H1 (cell line): Measurements from ENCODE around the gene HTR4. TPM values are rescaled to one million over a fixed set of nuclear protein-coding genes. Genes with fewer than 3 reads are reported as not detected.

Source experiments
- CTCF ChIA-PET: fragments of 300-600 bp; sonication (Branson Sonifier 250); formaldehyde crosslinking; loops from one replicate; lab custom pipeline; 2021; ENCODE audit not compliant: partially characterized antibody; lab: Charles Lee
- POLR2A ChIA-PET: fragments of 300-600 bp; sonication (Branson Sonifier 250); formaldehyde crosslinking; loops from one replicate; lab custom pipeline; 2021; ENCODE audit warnings: inconsistent platforms; ENCODE audit not compliant: partially characterized antibody; lab: Charles Lee
- DNase-seq, 2 experiments: peaks; one replicate each; pipeline versions ENCODE4 v3.0.0 to v3.0.0-alpha.2; 2010 to 2022; ENCODE audit warnings: low spot score in 2 of 2, low read depth in 1 of 2, mixed read lengths in 1 of 2
- FAIRE-seq: peaks from 2 replicates; lab custom pipeline; 2011; peaks lifted over from hg19 to GRCh38; lab: Jason Lieb, UNC
- H2AFZ ChIP-seq: 2 replicates; pipeline ENCODE4 v1.8.1; 2012; ENCODE audit warnings: low read length, inconsistent platforms
- H2AK5ac ChIP-seq: 2 replicates; pipeline ENCODE4 v1.6.1; 2013; ENCODE audit warnings: low read depth, low read length
- H2BK120ac ChIP-seq: replicated peaks from 2 replicates; pipeline ENCODE3; 2013; ENCODE audit warnings: low read depth, low read length, inconsistent platforms
- H2BK12ac ChIP-seq: 2 replicates; pipeline ENCODE4 v1.6.1; 2013; ENCODE audit warnings: low read depth, low read length
- H2BK15ac ChIP-seq: 2 replicates; pipeline ENCODE4 v1.6.1; 2013; ENCODE audit warnings: low read length
- H2BK20ac ChIP-seq: 2 replicates; pipeline ENCODE4 v1.6.1; 2013; ENCODE audit warnings: low read length
- H2BK5ac ChIP-seq: 2 replicates; pipeline ENCODE4 v1.6.1; 2013; ENCODE audit warnings: low read depth, low read length
- H3K14ac ChIP-seq: 2 replicates; pipeline ENCODE4 v1.6.1; 2013; ENCODE audit warnings: inconsistent platforms; ENCODE audit not compliant: insufficient read length
- H3K18ac ChIP-seq: 2 replicates; pipeline ENCODE4 v1.6.1; 2013; ENCODE audit warnings: low read length; ENCODE audit errors: extremely low read depth
- H3K23ac ChIP-seq: 2 replicates; pipeline ENCODE4 v1.6.1; 2013; ENCODE audit warnings: inconsistent platforms; ENCODE audit not compliant: insufficient read length
- H3K23me2 ChIP-seq: 2 replicates; pipeline ENCODE4 v1.6.1; 2013; ENCODE audit warnings: low read depth, low read length
- H3K27ac ChIP-seq: 2 replicates; pipeline ENCODE4 v1.6.1; 2011; ENCODE audit warnings: low read depth, low read length, inconsistent platforms
- H3K27me3 ChIP-seq, 4 experiments: replicated peaks in 1 of 4; 1 replicate in 1 of 4; 2 replicates in 3 of 4; pipeline versions ENCODE4 v1.6.1 to v1.8.1; 2011 to 2013; ENCODE audit warnings: low read length in 3 of 4, mild to moderate bottlenecking in 3 of 4, inconsistent platforms in 2 of 4, mixed read lengths in 2 of 4, moderate library complexity in 1 of 4; ENCODE audit not compliant: control insufficient read depth in 3 of 4, insufficient read depth in 3 of 4; ENCODE audit errors: extremely low read depth in 1 of 4
- H3K36me3 ChIP-seq, 4 experiments: 2 replicates each; pipeline versions ENCODE4 v1.6.1 to v1.8.1; 2011 to 2013; ENCODE audit warnings: mild to moderate bottlenecking in 4 of 4, low read length in 3 of 4, moderate library complexity in 2 of 4, control low read depth in 1 of 4, inconsistent platforms in 1 of 4; ENCODE audit not compliant: insufficient read depth in 4 of 4, control insufficient read depth in 2 of 4
- H3K4ac ChIP-seq: replicated peaks from 2 replicates; pipeline ENCODE3; 2013; ENCODE audit warnings: low read length, low read depth, mixed read lengths, inconsistent platforms; ENCODE audit not compliant: insufficient read length
- H3K4me1 ChIP-seq, 4 experiments: replicated peaks in 1 of 4; 1 replicate in 1 of 4; 2 replicates in 3 of 4; pipeline versions ENCODE4 v1.6.1 to v1.8.1; 2011 to 2013; ENCODE audit warnings: low read length in 3 of 4, inconsistent platforms in 2 of 4, mixed read lengths in 1 of 4; ENCODE audit not compliant: insufficient read depth in 4 of 4, control insufficient read depth in 3 of 4
- H3K4me2 ChIP-seq, 2 experiments: 2 replicates each; pipeline versions ENCODE4 v1.6.1 to v1.8.1; 2011 to 2013; ENCODE audit warnings: low read depth in 2 of 2, low read length in 2 of 2, control low read depth in 1 of 2, inconsistent platforms in 1 of 2, mild to moderate bottlenecking in 1 of 2; ENCODE audit not compliant: insufficient read depth in 1 of 2
- H3K4me3 ChIP-seq, 4 experiments: fragments of 200-600, 300-600 bp in 1 of 4; sonication (generic), shearing (Covaris generic), sonication (Bioruptor Twin) in 1 of 4; 2 replicates each; pipeline versions ENCODE4 v1.5.1 to v1.8.1; 2011 to 2016; ENCODE audit warnings: low read length in 4 of 4, low read depth in 3 of 4, control low read depth in 2 of 4, inconsistent platforms in 2 of 4, mild to moderate bottlenecking in 2 of 4, mixed read lengths in 1 of 4, moderate library complexity in 1 of 4; ENCODE audit not compliant: insufficient read depth in 2 of 4; ENCODE audit errors: extremely low read depth in 1 of 4
- H3K56ac ChIP-seq: replicated peaks from 2 replicates; pipeline ENCODE3; 2013; ENCODE audit warnings: low read depth, mild to moderate bottlenecking, mixed read lengths, low read length, inconsistent platforms; ENCODE audit not compliant: insufficient read length
- H3K79me1 ChIP-seq: 2 replicates; pipeline ENCODE4 v1.6.1; 2013; ENCODE audit warnings: low read depth, low read length, control low read depth
- H3K79me2 ChIP-seq, 2 experiments: 2 replicates each; pipeline versions ENCODE4 v1.6.1 to v1.8.1; 2012 to 2013; ENCODE audit warnings: low read length in 2 of 2, mild to moderate bottlenecking in 2 of 2, inconsistent platforms in 1 of 2; ENCODE audit not compliant: insufficient read depth in 2 of 2, control insufficient read depth in 1 of 2
- H3K9ac ChIP-seq, 4 experiments: replicated peaks in 1 of 4; 1 replicate in 1 of 4; 2 replicates in 3 of 4; pipeline versions ENCODE4 v1.6.1 to v1.8.1; 2011 to 2013; ENCODE audit warnings: low read depth in 3 of 4, low read length in 3 of 4, control low read depth in 2 of 4, mild to moderate bottlenecking in 2 of 4, moderate library complexity in 2 of 4, inconsistent platforms in 1 of 4; ENCODE audit errors: extremely low read depth in 1 of 4
- H3K9me3 ChIP-seq, 2 experiments: 2 replicates each; pipeline versions ENCODE4 v1.6.1 to v1.8.1; 2012 to 2013; ENCODE audit warnings: mild to moderate bottlenecking in 2 of 2, moderate library complexity in 2 of 2, control low read depth in 1 of 2, inconsistent platforms in 1 of 2, low read depth in 1 of 2, low read length in 1 of 2, mixed read lengths in 1 of 2; ENCODE audit not compliant: insufficient read depth in 2 of 2
- H4K20me1 ChIP-seq, 2 experiments: replicated peaks in 1 of 2; 2 replicates each; pipeline versions ENCODE3 to v1.8.1; 2011 to 2013; ENCODE audit warnings: inconsistent platforms in 2 of 2, low read length in 2 of 2, mild to moderate bottlenecking in 1 of 2; ENCODE audit not compliant: insufficient read depth in 2 of 2, control insufficient read depth in 1 of 2
- H4K5ac ChIP-seq: 2 replicates; pipeline ENCODE4 v1.6.1; 2013; ENCODE audit warnings: low read length, low read depth, mixed read lengths, inconsistent platforms; ENCODE audit not compliant: insufficient read length
- H4K8ac ChIP-seq: 2 replicates; pipeline ENCODE4 v1.8.0; 2013; ENCODE audit warnings: mild to moderate bottlenecking, moderate library complexity, low read length, inconsistent platforms; ENCODE audit not compliant: insufficient read depth; ENCODE audit errors: extremely low read depth
- H4K91ac ChIP-seq: replicated peaks from 2 replicates; pipeline ENCODE3; 2013; ENCODE audit warnings: low read length, mixed read lengths, inconsistent platforms; ENCODE audit not compliant: insufficient read length
- BACH1 ChIP-seq: IDR thresholded peaks from 2 replicates; pipeline ENCODE4 v1.6.1; 2012; ENCODE audit warnings: low read length, improper control_type of control experiment
- NANOG ChIP-seq: IDR thresholded peaks from 2 replicates; pipeline ENCODE4 v1.6.1; 2011; ENCODE audit warnings: low read length, low read depth, mild to moderate bottlenecking, inconsistent platforms; ENCODE audit not compliant: insufficient read depth, poor library complexity, severe bottlenecking
- NRF1 ChIP-seq: IDR thresholded peaks from 2 replicates; pipeline ENCODE4 v1.6.1; 2011; ENCODE audit warnings: mild to moderate bottlenecking, low read depth, low read length, improper control_type of control experiment
- WGBS, 2 experiments: shearing (Covaris generic) in 1 of 2; methylation state at CpG; one replicate each; pipeline versions ENCODE4 v1.1.6 to v1.1.7; 2013 to 2015; ENCODE audit warnings: low lambda C conversion rate in 2 of 2, mixed read lengths in 2 of 2, inconsistent platforms in 1 of 2, low coverage in 1 of 2, missing lambda C conversion rate in 1 of 2; ENCODE audit not compliant: insufficient replicate concordance in 2 of 2, insufficient coverage in 1 of 2, insufficient read length in 1 of 2; ENCODE audit errors: extremely low coverage in 1 of 2, missing lambda C conversion rate in 1 of 2; 5-methylcytosine and 5-hydroxymethylcytosine counted together
- polyA plus RNA-seq, 7 experiments: library from polyadenylated mRNA; depleted of rRNA in 3 of 7; stranded (reverse) in 5 of 7; unstranded in 2 of 7; fragments of >200 nt in 5 of 7; fragments of 200-250 nt in 2 of 7; gene quantifications; 1 replicate in 5 of 7; 2 replicates in 1 of 7; 4 replicates in 1 of 7; pipeline versions ENCODE4 v1.2.1 to v1.2.3, GENCODE V29; 2011 to 2013; ENCODE audit warnings: missing spikeins in 2 of 7, mixed read lengths in 2 of 7
- total RNA-seq: library from RNA; stranded (reverse); fragmentation: NEBNext Ultra II Directional; extraction: Animal tissue kit (Norgen Biotek cat#: 25700); gene quantifications from 2 replicates; pipeline ENCODE4 v1.2.1, GENCODE V29; 2021

Gene HTR4
- total and polyA plus RNA-seq, 2 of the 8 experiments (the other 6 are each of a cell fraction or from before 2014, with no cell fraction given) = not detected

DNA sequence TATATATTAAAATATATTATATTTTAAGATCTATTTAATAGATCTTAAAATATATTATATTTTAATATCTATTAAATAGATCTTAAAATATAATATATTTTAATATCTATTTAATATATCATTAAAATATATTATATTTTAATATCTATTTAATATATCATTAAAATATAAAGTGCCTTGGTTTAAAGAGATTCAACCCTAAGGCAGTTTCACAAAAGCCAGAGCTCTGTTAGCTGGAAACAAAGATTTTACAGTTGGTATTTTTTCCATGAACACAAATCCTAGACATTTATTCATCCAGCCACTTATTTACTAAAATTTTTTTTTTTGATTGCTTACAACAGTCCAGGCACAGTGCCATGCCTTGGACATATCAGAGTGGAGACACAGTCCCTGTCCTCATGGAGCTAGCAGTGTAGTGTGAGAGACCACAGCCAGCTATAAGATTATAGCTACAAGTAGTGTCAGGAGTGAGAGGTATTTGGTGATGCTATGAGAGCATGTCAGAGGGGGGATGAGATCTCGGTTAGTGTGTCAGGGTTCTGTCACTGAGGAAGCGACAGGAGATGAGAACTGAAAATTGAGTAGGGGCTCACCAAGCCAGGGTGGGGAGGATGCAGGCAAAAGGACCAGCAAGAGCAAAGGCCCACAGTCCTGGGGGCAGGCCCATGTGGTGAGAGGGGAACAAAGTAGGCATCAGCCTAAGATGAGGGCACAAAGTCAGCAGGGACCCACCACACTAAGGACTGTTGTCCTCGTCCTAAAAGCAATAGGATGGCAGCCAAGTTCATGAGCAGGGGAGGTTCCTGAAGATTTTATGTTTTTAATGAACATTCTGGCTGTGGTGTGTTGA, 196.1 kb downstream of the HTR4 start:
- no peaks in the 10 kb centered on the region for H3K9me3 ChIP-seq
- no peak overlapping the region for H3K4me2 ChIP-seq
- H3K36me3 ChIP-seq = no peaks in the 10 kb centered on the region
- no peak overlapping the region for H3K14ac ChIP-seq
- H3K79me2 ChIP-seq = no peaks in the 10 kb centered on the region
- H3K27me3 ChIP-seq = no peaks in the 10 kb centered on the region
- H2BK12ac ChIP-seq = no peak overlapping the region
- H3K23me2 ChIP-seq = no peaks in the 10 kb centered on the region
- H3K27ac ChIP-seq = no peak overlapping the region
- no peak overlapping the region for H4K8ac ChIP-seq
- H2AFZ ChIP-seq = peak overlapping the region; percentile 15; the same call in 1 of the 2 replicates
- peaks cover 0 to 10% (median 7%) of the 10 kb centered on the region in 4 experiments; a peak in 4 of 7 replicates for H3K4me1 ChIP-seq
- H3K4ac ChIP-seq = no peak overlapping the region
- FAIRE-seq (no peak), DNase-seq (no peak)
- 91% methylated on average over 3 of the region's 3 CpGs; no CpG with 5 or more reads in 1 of the 2 experiments for WGBS, 2 experiments
- no peak overlapping the region for H4K91ac ChIP-seq
- no peak overlapping the region; the same call in 1 of the 2 replicates for H2BK20ac ChIP-seq
- H3K56ac ChIP-seq = no peak overlapping the region
- H2BK5ac ChIP-seq = no peak overlapping the region
- H3K9ac ChIP-seq = no peak overlapping the region
- no peaks in the 10 kb centered on the region for H3K79me1 ChIP-seq
- no peak overlapping the region for H2BK120ac ChIP-seq
- ChIA-PET POLR2A (no interaction called here), CTCF (interaction anchor here (0.5 to 2.5 kb wide), 11 partner anchors 14 to 394 kb away, joined by 3 to 12 read pairs (median 4); partner anchors contain the start of gene SPINK5)
- H3K4me3 ChIP-seq = no peak overlapping the region
- no peaks in the 10 kb centered on the region for H4K20me1 ChIP-seq
- no peak overlapping the region for H2BK15ac ChIP-seq
- no peak overlapping the region for H3K18ac ChIP-seq
- no peak overlapping the region for H2AK5ac ChIP-seq
- no peak overlapping the region for H3K23ac ChIP-seq
- H4K5ac ChIP-seq = no peak overlapping the region
- no peak for TF ChIP-seq NANOG
- no peak for TF ChIP-seq BACH1
- no peak for TF ChIP-seq NRF1
